ENCODE data around the gene NKAIN2.

NKAIN2 gene

GRCh38 chr6:123829302-123829953, 25.8 kb downstream of the NKAIN2 start:
- no peak for DNase-seq (ENCODE audit: low read depth)
- no peak overlapping the region for H3K4me3 ChIP-seq (ENCODE audit: low read depth, low read length)

GRCh38 chr6:123830120-123830519, 26.5 kb downstream of the NKAIN2 start:
- TF ChIP-seq POLR2A (IDR thresholded peaks at IDR 0.05; ENCODE audit: extremely low read depth, insufficient read length) (no peak), MYC (IDR thresholded peaks at IDR 0.05; ENCODE audit: low read depth, low read length) (no peak), MAX (IDR thresholded peaks at IDR 0.05; ENCODE audit: low read depth, low read length) (no peak), CTCF (IDR thresholded peaks at IDR 0.05; ENCODE audit: low read depth, low read length) (no peak)
- no peak for DNase-seq (ENCODE audit: low read depth)

More at GRCh38 chr6:123829302-123829953, 25.8 kb downstream of the NKAIN2 start:
- TF ChIP-seq POLR2A (IDR thresholded peaks at IDR 0.05; ENCODE audit: extremely low read depth, insufficient read length) (no peak), MAX (IDR thresholded peaks at IDR 0.05; ENCODE audit: low read depth, low read length) (no peak), MYC (IDR thresholded peaks at IDR 0.05; ENCODE audit: low read depth, low read length) (no peak), CTCF (IDR thresholded peaks at IDR 0.05; ENCODE audit: low read depth, low read length) (no peak)

GRCh38 chr6:123838505-123839234, 35.0 kb downstream of the NKAIN2 start:
- DNase-seq (ENCODE audit: low read depth), result no peak
- TF ChIP-seq MAX (IDR thresholded peaks at IDR 0.05; ENCODE audit: low read depth, low read length), result no peak
- TF ChIP-seq MYC (IDR thresholded peaks at IDR 0.05; ENCODE audit: low read depth, low read length), result no peak
- TF ChIP-seq CTCF (IDR thresholded peaks at IDR 0.05; ENCODE audit: low read depth, low read length), result no peak
- no peak for TF ChIP-seq POLR2A (IDR thresholded peaks at IDR 0.05; ENCODE audit: extremely low read depth, insufficient read length)
- no peak overlapping the region for H3K4me3 ChIP-seq (ENCODE audit: low read depth, low read length)

More at GRCh38 chr6:123830120-123830519, 26.5 kb downstream of the NKAIN2 start:
- H3K4me3 ChIP-seq (ENCODE audit: low read depth, low read length), result no peak overlapping the region

- TF ChIP-seq MYC (IDR thresholded peaks at IDR 0.05; ENCODE audit: low read depth, low read length), result no peak
- no peak for TF ChIP-seq POLR2A (IDR thresholded peaks at IDR 0.05; ENCODE audit: extremely low read depth, insufficient read length)
- no peak for TF ChIP-seq CTCF (IDR thresholded peaks at IDR 0.05; ENCODE audit: low read depth, low read length)
- no peak for TF ChIP-seq MAX (IDR thresholded peaks at IDR 0.05; ENCODE audit: low read depth, low read length)
- no peak for DNase-seq (ENCODE audit: low read depth)
- H3K4me3 ChIP-seq (ENCODE audit: low read depth, low read length), result no peak overlapping the region
Measured at GRCh38 chr6:123841067-123841896, 37.6 kb downstream of the NKAIN2 start.

- H3K4me3 ChIP-seq (ENCODE audit: low read depth, low read length), result no peak overlapping the region
- no peak for DNase-seq (ENCODE audit: low read depth)
- TF ChIP-seq CTCF (IDR thresholded peaks at IDR 0.05; ENCODE audit: low read depth, low read length) (no peak), MAX (IDR thresholded peaks at IDR 0.05; ENCODE audit: low read depth, low read length) (no peak), POLR2A (IDR thresholded peaks at IDR 0.05; ENCODE audit: extremely low read depth, insufficient read length) (no peak)
Measured at GRCh38 chr6:123844011-123844410, 40.3 kb downstream of the NKAIN2 start.
